OCI-LY1 (cell line): ENCODE measurements around the gene RALGPS2.

Experiments used
- EZH2 ChIP-seq: fragments of 200-600 bp; sonication (generic), shearing (Covaris generic); IDR thresholded peaks from 2 replicates; pipeline ENCODE4 v1.8.0; 2017; ENCODE audit warnings: borderline replicate concordance, mixed run types, mild to moderate bottlenecking, antibody characterized with exemption, low read length, moderate library complexity, mixed read lengths
- TF ChIP-seq, protein P1 (sequence below): fragments of 200-600 bp; sonication (generic), shearing (Covaris generic); IDR thresholded peaks from 2 replicates; pipeline ENCODE4 v1.5.1; 2017; ENCODE audit warnings: mild to moderate bottlenecking, antibody characterized with exemption, low read length, moderate library complexity, mixed read lengths

DNA sequence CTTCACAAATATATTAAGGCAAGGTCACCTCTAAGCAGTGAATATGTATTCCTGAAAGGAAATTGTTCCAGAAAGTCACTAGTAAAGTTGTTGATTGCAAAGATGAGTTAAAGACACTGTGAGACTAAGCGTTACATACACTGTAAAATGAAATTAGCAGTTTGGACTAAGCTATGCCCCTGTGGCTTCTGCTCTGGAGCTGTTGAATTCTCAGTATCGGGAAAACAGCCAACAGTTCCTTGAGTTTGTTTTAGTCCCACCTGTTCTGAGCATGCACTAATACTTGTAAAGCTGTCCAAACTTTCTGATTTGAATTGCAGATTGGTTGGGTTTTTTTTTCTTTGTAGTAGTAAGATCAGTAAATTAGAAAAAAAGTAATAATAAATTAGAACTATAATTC lies 124.9 kb downstream of the RALGPS2 start:
- TF ChIP-seq, protein P1, sequence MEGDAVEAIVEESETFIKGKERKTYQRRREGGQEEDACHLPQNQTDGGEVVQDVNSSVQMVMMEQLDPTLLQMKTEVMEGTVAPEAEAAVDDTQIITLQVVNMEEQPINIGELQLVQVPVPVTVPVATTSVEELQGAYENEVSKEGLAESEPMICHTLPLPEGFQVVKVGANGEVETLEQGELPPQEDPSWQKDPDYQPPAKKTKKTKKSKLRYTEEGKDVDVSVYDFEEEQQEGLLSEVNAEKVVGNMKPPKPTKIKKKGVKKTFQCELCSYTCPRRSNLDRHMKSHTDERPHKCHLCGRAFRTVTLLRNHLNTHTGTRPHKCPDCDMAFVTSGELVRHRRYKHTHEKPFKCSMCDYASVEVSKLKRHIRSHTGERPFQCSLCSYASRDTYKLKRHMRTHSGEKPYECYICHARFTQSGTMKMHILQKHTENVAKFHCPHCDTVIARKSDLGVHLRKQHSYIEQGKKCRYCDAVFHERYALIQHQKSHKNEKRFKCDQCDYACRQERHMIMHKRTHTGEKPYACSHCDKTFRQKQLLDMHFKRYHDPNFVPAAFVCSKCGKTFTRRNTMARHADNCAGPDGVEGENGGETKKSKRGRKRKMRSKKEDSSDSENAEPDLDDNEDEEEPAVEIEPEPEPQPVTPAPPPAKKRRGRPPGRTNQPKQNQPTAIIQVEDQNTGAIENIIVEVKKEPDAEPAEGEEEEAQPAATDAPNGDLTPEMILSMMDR, result no peak
- no peak for TF ChIP-seq EZH2
